Panc1 (cell line): Measurements from ENCODE around the gene ZCCHC9. TPM values are rescaled to one million over a fixed set of nuclear protein-coding genes. Genes with fewer than 3 reads are reported as not detected.

Experiments used
- ATAC-seq: fragments of 200-7000 bp; cut with Tn5 transposase; 2 replicates; pipeline ENCODE4 v1.9.1; 2020; ENCODE audit warnings: mild to moderate bottlenecking, moderate library complexity
- BruUV-seq: library from RNA; stranded (reverse); fragments of 400-500 nt; replicated peaks from 2 replicates; lab custom pipeline; 2021; lab: Mats Ljungman, UMichigan
- CTCF ChIA-PET: fragments of 300-600 bp; sonication (Branson Sonifier 250); formaldehyde crosslinking; loops from one replicate; lab custom pipeline; 2022; ENCODE audit warnings: antibody characterized with exemption; lab: Charles Lee
- POLR2A ChIA-PET: fragments of 300-600 bp; sonication (Branson Sonifier 250); formaldehyde crosslinking; loops from one replicate; lab custom pipeline; 2022; ENCODE audit warnings: antibody characterized with exemption; lab: Charles Lee
- DNase-seq: peaks from one replicate; pipeline ENCODE4 v3.0.0-alpha.2; 2010; ENCODE audit warnings: low read depth, low spot score
- H3K27ac ChIP-seq: 2 replicates; pipeline ENCODE4 v1.5.1; 2011; ENCODE audit warnings: mild to moderate bottlenecking, low read length, inconsistent platforms
- H3K27me3 ChIP-seq: fragments of 200-500 bp; sonication (Bioruptor generic); 2 replicates; pipeline ENCODE4 v1.6.0; 2014; ENCODE audit warnings: low read length, inconsistent platforms; ENCODE audit not compliant: control insufficient read depth, insufficient read depth
- H3K36me3 ChIP-seq: fragments of 200-500 bp; sonication (Bioruptor generic); 2 replicates; pipeline ENCODE4 v1.5.1; 2014; ENCODE audit warnings: inconsistent platforms, mild to moderate bottlenecking, low read length, moderate library complexity; ENCODE audit not compliant: control insufficient read depth, insufficient read depth
- H3K4me1 ChIP-seq: 2 replicates; pipeline ENCODE4 v1.5.1; 2011; ENCODE audit warnings: inconsistent platforms, mild to moderate bottlenecking, low read length, moderate library complexity; ENCODE audit not compliant: control insufficient read depth, insufficient read depth
- H3K4me3 ChIP-seq, 2 experiments: 2 replicates each; pipeline ENCODE4 v1.5.1; 2011 to 2012; ENCODE audit warnings: low read depth in 2 of 2, low read length in 2 of 2, mild to moderate bottlenecking in 2 of 2, inconsistent platforms in 1 of 2, moderate library complexity in 1 of 2
- H3K9me3 ChIP-seq: fragments of 200-500 bp; sonication (Bioruptor generic); 2 replicates; pipeline ENCODE4 v1.5.1; 2014; ENCODE audit warnings: low read depth, mild to moderate bottlenecking, inconsistent platforms, low read length, moderate library complexity; ENCODE audit not compliant: control insufficient read depth, insufficient read depth
- POLR2AphosphoS5 ChIP-seq: IDR thresholded peaks from 2 replicates; pipeline ENCODE4 v1.6.1; 2012; ENCODE audit warnings: mild to moderate bottlenecking, low read depth, low read length, moderate library complexity
- REST ChIP-seq, 2 experiments: IDR thresholded peaks; 2 replicates each; pipeline ENCODE4 v1.6.1; 2011 to 2012; ENCODE audit warnings: low read depth in 2 of 2, control low read depth in 1 of 2, low read length in 1 of 2, mild to moderate bottlenecking in 1 of 2, moderate library complexity in 1 of 2; ENCODE audit not compliant: insufficient read depth in 1 of 2
- SIN3A ChIP-seq: IDR thresholded peaks from 2 replicates; pipeline ENCODE4 v1.6.1; 2012; ENCODE audit warnings: low read depth, mild to moderate bottlenecking, low read length, moderate library complexity, borderline replicate concordance; ENCODE audit not compliant: insufficient read depth
- TCF7L2 ChIP-seq: IDR thresholded peaks from 2 replicates; pipeline ENCODE4 v1.6.1; 2011; ENCODE audit warnings: mild to moderate bottlenecking, low read depth, low read length, inconsistent platforms
- in situ Hi-C: cut with HindIII; loops from 2 replicates; pipeline ENCODE4 v1.10.0; 2016; ENCODE audit warnings: low sequenced_read_pairs, low pct_unique_long_range_greater_than_20kb
- intact Hi-C: fragments of 100-400 bp; cut with micrococcal nuclease; formaldehyde crosslinking; loops from one replicate; pipeline ENCODE4 v1.10.0; 2022; ENCODE audit not compliant: unreplicated experiment
- total RNA-seq: library from RNA; stranded (reverse); gene quantifications from one replicate; pipeline ENCODE4 v1.2.1, GENCODE V29; 2021; ENCODE audit not compliant: unreplicated experiment
- TF ChIP-seq, protein P1 (sequence below): fragments of 450-650 bp; IDR thresholded peaks from 2 replicates; pipeline ENCODE4 v1.5.1; 2017; ENCODE audit warnings: mild to moderate bottlenecking

The ZCCHC9 gene
- total RNA-seq, 1 experiment from 2014 or later: 41.5 TPM

- BruUV-seq: no TSS peak
- DNase-seq (no peak), ATAC-seq (no peak)
- POLR2A ChIA-PET: no interaction called here
- H3K9me3 ChIP-seq: no peaks in the 10 kb centered on the region
- H3K4me1 ChIP-seq: no peaks in the 10 kb centered on the region
- intact Hi-C loops: no loop called here
- no peaks in the 10 kb centered on the region for H3K27me3 ChIP-seq
- TF ChIP-seq REST (IDR thresholded peaks at IDR 0.05; ENCODE audit: insufficient read depth in 1 of 2, low read depth in 2 of 2, low read length in 1 of 2) (no peak), SIN3A (no peak), TCF7L2 (no peak), POLR2AphosphoS5 (no peak)
- TF ChIP-seq, protein P1, sequence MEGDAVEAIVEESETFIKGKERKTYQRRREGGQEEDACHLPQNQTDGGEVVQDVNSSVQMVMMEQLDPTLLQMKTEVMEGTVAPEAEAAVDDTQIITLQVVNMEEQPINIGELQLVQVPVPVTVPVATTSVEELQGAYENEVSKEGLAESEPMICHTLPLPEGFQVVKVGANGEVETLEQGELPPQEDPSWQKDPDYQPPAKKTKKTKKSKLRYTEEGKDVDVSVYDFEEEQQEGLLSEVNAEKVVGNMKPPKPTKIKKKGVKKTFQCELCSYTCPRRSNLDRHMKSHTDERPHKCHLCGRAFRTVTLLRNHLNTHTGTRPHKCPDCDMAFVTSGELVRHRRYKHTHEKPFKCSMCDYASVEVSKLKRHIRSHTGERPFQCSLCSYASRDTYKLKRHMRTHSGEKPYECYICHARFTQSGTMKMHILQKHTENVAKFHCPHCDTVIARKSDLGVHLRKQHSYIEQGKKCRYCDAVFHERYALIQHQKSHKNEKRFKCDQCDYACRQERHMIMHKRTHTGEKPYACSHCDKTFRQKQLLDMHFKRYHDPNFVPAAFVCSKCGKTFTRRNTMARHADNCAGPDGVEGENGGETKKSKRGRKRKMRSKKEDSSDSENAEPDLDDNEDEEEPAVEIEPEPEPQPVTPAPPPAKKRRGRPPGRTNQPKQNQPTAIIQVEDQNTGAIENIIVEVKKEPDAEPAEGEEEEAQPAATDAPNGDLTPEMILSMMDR: no peak
- H3K27ac ChIP-seq: no peak overlapping the region
- H3K4me3 ChIP-seq: no peak overlapping the region
- CTCF ChIA-PET: interaction anchor here (0.6 kb wide), 1 partner anchor 799 kb away, joined by 3 read pairs; no protein-coding TSS in a partner anchor
- H3K36me3 ChIP-seq: no peaks in the 10 kb centered on the region
- in situ Hi-C loops: no loop called here
These were observed 43.3 kb downstream of the ZCCHC9 start for GRCh38 chr5:81344736-81345135.

DNA sequence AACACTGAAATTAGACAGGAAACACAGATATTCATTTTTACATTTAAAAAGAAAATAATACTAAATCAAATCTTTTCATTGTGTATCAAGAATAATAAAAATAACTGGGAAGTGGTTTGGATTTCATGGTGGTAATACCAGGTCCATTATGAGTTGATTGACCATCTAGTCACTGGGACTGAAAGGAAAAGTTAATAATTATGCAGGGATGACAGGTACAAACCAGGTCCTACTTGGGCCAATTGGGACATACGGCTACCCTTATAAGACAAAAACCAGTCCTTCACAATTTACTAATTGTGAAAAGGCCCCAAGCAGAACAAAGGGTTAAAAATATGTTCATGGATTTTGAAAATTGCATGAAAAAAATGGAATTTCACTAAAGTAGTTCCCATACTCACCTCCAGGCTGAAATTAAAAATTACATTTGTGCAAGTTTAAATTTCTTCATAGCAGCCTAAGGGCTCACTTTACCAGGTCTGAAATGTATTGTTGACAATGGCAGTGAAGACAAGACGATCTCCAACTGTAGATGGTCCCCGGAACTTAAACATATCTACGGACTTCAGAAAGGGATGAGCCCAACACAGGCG is 44.1 kb downstream of the ZCCHC9 start:
- no peaks in the 10 kb centered on the region for H3K4me1 ChIP-seq
- no peaks in the 10 kb centered on the region for H3K36me3 ChIP-seq
- H3K9me3 ChIP-seq: no peaks in the 10 kb centered on the region
- ATAC-seq: no peak
- no peak for TF ChIP-seq POLR2AphosphoS5
- TF ChIP-seq SIN3A: no peak
- no peak for DNase-seq
- POLR2A ChIA-PET: no interaction called here
- no peak overlapping the region for H3K27ac ChIP-seq
- no TSS peak for BruUV-seq
- no peaks in the 10 kb centered on the region for H3K27me3 ChIP-seq
- H3K4me3 ChIP-seq: no peak overlapping the region
- CTCF ChIA-PET: no interaction called here
- intact Hi-C loops (no loop called here), in situ Hi-C loops (no loop called here)

DNA sequence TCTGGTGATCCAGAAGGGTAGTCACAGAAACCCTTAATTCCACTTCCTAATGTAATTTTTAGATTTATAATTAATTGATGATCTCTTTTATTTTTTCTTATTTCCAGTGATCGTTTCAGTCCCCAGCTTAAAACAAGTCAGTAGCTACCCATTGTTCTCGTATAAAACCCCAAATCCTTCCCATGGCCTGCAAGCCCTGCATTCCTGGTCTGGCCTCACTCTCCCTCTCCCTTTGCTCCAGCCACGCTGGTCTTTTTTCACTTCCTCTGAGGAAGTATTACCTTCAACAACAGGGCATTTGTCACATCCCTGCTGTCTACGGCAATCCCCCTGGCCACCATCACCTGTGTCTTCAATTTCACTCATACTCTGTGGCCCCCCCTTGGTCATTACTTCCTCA is 47.8 kb downstream of the ZCCHC9 start:
- Histone ChIP-seq H3K27me3 (no peaks in the 10 kb centered on the region), H3K9me3 (no peaks in the 10 kb centered on the region), H3K4me3 (no peak overlapping the region), H3K27ac (no peak overlapping the region), H3K36me3 (no peaks in the 10 kb centered on the region), H3K4me1 (no peaks in the 10 kb centered on the region)
- TF ChIP-seq, protein P1: no peak
- TF ChIP-seq POLR2AphosphoS5 (no peak), SIN3A (no peak), REST (IDR thresholded peaks at IDR 0.05; ENCODE audit: insufficient read depth in 1 of 2, low read depth in 2 of 2, low read length in 1 of 2) (no peak), TCF7L2 (no peak)
- ATAC-seq (no peak), DNase-seq (no peak)
- intact Hi-C loops (no loop called here), in situ Hi-C loops (no loop called here)
- CTCF ChIA-PET: interaction anchor here (0.5 kb wide), 1 partner anchor 76 kb away, joined by 5 read pairs; no protein-coding TSS in a partner anchor
- BruUV-seq: no TSS peak
- POLR2A ChIA-PET: no interaction called here
